Measurements from ENCODE around the gene MYO1H.
"Not testable (repeated sequence)": the region's sequence is repeated elsewhere in the genome, so short reads cannot be mapped to it uniquely, and the experiment has no call there.

The MYO1H gene

GRCh38 chr12:109343677-109344076 is 4.0 kb upstream of the MYO1H start:
- DNase-seq (ENCODE audit: low spot score), result no peak

DNA sequence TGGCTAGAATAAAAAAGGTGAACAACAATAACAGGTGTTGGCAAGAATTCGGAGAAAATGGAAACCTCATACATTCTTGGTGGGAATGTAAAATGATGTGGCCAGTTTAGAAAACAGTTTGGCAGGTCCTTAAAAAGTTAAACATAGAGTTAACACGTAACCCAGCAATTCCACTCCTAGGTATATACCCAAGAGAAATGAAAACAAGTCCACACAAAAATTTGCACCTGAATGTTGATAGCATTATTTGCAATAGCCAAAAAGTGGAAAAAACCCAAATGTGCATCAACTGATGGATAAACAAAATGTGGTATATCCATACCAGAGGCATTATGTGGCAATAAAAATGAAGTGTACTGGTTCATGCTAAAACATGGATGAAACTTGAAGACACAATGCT is 2.3 kb upstream of the MYO1H start:
- no peak for DNase-seq (ENCODE audit: low spot score)

DNA sequence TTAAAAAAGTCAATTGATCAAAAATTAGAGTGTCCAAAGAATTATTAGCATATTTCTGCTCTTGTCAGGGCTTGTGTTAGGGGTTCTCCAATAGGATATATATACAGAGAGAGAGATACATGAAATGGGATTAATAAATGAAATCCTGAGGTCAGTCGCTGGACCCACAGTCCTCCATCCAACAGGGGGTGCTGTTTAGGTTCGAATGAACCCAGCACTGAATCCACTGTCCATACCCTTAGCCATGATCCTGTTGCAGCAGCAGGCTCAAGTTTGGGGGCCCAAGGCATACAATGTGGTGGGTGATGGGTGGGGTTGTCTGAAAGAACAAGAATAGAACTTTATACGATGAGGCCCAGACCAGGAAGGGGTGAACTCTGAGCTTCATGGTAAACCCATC is 780 bp upstream of the MYO1H start:
- no peak for DNase-seq (ENCODE audit: low spot score)

DNA sequence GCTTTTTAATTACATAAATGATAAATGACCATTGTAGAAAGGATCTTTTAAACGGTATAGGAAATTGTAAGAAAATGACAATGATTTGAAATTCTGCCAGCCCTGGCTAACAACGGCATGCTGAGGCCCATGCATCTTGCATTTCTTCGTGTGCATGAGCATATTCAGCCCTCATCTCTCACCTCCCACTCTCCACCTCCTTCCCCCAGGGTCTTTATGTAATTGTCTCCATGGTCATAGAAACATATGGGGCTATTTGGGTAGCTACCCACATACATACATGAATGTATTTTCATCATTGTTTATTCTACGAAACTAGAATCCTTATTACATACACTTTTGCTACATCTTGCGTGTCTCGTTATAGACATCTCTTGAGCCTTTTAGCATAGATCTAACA is 4.5 kb downstream of the MYO1H start:
- no peak for DNase-seq (ENCODE audit: low spot score)

- DNase-seq (ENCODE audit: low spot score), result no peak
Measured at GRCh38 chr12:109356577-109356976, 8.9 kb downstream of the MYO1H start.

DNA sequence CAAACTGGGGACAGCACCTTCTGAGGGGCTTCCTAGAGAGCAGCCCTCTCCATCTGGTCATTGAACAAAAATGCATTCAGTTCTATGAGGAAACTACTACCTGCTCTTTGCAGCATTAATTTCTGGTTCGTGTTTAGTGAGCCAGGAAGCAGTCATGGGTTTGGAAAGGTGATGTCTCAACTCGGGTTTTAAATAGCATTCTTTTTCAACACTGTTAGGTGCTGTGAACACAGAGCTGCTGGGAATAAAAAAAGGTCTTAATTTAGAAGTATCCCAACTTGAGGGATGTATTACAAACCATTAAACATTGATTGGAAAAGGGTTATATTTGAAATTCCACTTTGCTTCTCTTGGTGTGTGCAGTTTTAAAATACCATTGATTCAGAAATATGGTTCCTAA is 9.3 kb downstream of the MYO1H start:
- no peak for DNase-seq (ENCODE audit: low spot score)

GRCh38 chr12:109358154-109358869 is 10.6 kb downstream of the MYO1H start:
- DNase-seq (ENCODE audit: low spot score), result no peak

DNA sequence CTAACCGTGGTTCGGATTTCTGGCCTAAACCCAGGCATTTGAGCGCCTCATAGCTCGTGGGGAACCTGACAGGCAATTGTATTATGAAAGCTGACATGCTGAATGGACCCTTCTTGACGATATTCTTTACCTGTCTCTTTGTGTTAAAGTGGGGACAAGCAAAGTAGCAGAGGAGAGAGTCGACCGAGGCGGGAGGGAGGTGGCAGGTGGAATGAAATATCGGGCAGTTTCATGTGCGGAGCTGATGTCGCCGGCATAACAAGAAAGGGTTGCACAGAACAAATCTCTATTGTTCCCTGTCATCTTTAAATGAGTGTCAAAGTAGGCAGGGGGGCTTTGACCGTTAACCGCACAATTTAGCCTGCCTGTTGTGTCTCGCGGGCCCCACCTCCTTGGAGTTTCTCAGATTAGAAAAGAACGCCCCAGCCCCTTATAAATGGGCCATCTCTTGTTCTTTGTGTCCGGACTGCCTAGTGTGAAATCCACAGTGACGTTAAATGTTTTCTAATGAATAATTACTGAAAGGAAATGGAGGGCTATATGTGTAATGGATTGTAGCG is 11.5 kb downstream of the MYO1H start:
- no peak for DNase-seq (ENCODE audit: low spot score)

DNA sequence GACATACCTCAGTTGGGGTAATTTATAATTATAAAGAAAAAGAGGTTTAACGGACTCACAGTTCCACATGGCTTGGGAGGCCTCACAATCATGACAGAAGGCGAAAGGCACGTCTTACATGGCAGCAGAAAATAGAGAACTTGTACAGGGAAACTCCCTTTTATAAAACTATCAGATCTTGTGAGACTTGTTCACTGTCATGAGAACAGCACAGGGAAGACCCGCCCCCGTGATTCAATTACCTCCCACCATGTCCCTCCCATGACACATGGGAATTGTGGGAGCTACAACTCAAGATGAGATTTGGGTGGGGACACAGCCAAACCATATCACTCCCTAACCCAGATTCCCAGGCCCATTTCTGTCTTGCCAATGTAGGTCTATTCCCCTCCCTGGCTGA is 22.1 kb downstream of the MYO1H start:
- no peak for DNase-seq (ENCODE audit: low spot score)

GRCh38 chr12:109377139-109377685 is 29.5 kb downstream of the MYO1H start:
- no peak for DNase-seq (ENCODE audit: low spot score)

DNA sequence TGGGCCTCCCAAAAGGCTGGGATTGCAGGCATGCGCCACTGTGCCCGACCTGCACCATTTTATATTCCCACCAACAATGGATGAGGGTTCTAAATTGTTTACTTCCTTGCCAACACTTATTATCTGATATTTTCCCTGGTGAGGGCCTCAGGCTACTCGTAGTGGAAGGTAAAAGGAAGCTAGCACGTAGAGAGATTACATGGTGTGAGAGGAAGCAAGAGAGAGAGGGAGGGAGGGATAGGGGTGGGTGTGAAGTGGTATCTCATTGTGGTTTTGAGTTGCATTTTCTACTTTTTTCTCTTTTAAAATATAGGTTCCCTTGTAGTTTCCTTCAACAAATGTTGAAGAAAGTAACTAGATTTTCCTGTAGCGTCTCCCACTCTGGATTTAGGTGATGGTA is 30.9 kb downstream of the MYO1H start:
- no peak for DNase-seq (ENCODE audit: low spot score)

- DNase-seq (ENCODE audit: low spot score), result no peak
Measured at GRCh38 chr12:109382031-109382430, 34.3 kb downstream of the MYO1H start.

- DNase-seq (ENCODE audit: low spot score), result no peak
Measured at GRCh38 chr12:109383240-109383639, 35.5 kb downstream of the MYO1H start.

DNA sequence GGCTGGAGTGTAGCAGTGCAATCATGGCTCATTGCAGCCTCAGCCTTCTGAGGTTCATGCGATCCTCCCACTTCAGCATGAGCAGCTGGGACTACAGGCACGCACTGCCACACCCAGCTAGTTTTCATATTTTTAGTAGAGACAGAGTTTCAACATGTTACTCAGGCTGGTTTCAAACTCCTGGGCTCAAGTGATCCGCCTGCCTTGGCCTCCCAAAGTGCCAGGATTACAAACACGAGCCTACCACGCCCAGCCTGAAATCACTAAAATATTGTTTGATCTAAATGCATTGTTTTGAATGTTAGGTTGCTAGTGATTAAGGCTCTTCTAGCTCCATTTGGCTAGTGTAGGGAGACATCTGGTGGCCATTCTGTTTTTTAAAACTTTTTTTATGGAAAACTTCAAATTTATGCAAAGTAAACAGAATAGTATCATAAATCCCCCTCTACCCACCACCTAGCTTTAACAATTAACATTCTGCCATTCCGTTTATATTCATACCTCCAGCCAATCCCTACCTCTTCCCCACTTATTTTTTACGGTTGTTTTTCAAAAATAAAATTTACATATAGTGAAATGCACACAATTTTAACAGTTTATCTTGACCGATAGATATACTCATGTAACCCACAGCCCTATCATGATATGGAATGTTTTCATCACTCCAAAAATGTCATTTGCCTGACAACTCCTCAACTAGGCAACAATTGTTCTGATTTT is 37.8 kb downstream of the MYO1H start:
- peak; percentile 49 for DNase-seq (ENCODE audit: low spot score)

- DNase-seq (ENCODE audit: low spot score), result no peak
Measured at GRCh38 chr12:109386059-109386433, 38.3 kb downstream of the MYO1H start.

DNA sequence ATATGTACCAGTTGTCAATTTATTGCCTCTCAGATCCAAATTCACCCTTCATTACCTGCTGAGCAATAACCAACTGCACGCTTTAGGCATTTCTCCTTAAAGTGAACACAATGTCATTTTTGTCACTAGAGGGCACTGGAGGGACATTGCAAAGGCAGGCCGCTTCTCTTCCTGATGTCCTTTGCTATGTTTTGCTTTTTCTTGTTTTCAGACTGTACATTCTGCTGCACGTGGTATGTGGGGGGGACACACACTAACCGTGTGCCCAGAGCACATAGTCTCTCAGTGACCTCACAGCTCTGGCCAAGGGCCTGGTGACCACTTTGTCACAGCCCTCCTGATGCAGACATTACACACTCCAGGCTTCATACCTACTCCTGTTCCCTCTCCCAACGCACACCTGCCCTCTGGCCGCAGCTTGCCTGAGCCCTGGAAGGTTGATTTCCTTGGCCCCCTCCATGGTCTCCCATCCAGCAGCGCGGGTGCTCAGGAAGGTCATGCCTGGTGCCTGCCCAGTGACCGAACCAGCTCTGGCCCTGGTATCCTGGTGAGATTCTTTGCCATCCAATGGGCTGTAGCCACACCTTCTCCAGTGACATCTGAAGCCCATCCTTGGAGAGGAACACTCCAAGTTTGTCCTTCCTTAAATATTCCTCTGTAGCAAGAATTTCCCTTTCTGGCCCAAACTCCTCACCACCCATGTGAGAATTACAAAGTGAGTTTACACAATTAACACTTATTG is 39.9 kb downstream of the MYO1H start:
- DNase-seq (ENCODE audit: low spot score), result peak; percentile 54

- DNase-seq (ENCODE audit: low spot score), result no peak
Measured at GRCh38 chr12:109388167-109388563, 40.5 kb downstream of the MYO1H start.

DNA sequence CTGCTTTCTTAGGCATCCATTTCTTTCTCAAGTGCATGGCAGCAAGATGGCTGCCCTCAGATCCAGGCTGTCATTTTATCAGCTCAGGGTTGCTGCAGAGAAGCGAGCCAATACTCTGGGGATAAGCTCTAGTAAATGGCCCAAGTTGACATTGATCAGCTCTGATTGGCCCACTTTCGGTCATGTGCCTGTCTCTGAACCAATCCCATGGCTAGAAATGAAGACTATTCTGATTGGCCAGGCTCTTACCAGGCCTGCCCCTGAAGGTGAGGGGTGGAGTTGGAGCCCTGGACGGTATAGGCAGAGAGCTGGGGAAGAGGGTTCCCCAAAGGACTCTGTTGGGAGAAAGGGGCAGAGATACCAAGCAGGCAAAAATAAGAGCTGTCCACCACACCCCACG is 41.4 kb downstream of the MYO1H start:
- no peak for DNase-seq (ENCODE audit: low spot score)

- peak; percentile 62 for DNase-seq (ENCODE audit: low spot score)
Measured at GRCh38 chr12:109393437-109394345, 46.0 kb downstream of the MYO1H start.

DNA sequence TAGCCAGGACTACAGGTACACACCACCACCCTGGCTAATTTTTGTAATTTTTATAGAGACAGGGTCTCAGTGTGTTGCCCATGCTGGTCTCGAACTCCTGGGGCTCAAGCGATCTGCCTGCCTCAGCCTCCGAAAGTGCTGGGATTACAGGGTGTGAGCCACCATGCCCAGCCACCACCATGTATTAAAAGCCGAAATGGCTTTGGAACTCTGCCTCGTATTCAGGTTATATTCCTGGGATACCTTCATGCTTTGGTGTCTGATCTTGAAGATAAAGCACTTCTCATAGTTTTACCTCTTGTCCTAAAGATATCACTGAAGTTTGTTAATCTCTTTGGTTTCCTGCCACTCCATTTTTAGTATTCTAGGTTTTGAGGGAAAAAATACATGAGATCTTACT is 47.2 kb downstream of the MYO1H start:
- DNase-seq (ENCODE audit: low spot score), result no peak

DNA sequence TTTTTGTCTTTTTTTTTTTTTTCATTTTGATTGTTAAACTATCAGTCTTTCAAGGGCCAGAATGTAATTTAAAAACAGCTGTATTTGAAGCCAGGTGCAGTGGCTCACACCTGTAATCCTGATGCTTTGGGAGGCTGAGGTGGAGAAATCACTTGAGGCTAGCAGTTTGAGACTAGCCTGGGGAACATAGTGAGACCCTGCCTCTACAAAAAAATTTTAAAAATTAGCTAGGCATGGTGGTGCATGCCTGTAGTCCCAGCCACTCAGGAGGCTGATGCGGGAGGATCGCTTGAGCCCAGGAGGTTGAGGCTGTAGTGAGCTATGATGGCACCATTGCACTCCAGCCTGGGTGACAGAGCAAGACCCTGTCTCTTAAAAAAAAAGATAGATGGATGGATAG is 57.1 kb downstream of the MYO1H start:
- not testable (repeated sequence) for DNase-seq (ENCODE audit: low spot score)
